Measurements from ENCODE around the gene SLC47A2. TPM values are rescaled to one million over a fixed set of nuclear protein-coding genes. Genes with fewer than 3 reads are reported as not detected.
"Not testable (repeated sequence)": the region's sequence is repeated elsewhere in the genome, so short reads cannot be mapped to it uniquely, and the experiment has no call there.

SLC47A2 gene, protein sequence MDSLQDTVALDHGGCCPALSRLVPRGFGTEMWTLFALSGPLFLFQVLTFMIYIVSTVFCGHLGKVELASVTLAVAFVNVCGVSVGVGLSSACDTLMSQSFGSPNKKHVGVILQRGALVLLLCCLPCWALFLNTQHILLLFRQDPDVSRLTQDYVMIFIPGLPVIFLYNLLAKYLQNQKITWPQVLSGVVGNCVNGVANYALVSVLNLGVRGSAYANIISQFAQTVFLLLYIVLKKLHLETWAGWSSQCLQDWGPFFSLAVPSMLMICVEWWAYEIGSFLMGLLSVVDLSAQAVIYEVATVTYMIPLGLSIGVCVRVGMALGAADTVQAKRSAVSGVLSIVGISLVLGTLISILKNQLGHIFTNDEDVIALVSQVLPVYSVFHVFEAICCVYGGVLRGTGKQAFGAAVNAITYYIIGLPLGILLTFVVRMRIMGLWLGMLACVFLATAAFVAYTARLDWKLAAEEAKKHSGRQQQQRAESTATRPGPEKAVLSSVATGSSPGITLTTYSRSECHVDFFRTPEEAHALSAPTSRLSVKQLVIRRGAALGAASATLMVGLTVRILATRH
- total RNA-seq (2014; rRNA removed; shearing (Covaris generic)), result not detected in 2 replicates
- not detected in 2 replicates for polyA plus RNA-seq (2014; cell fraction: nucleus; rRNA removed)

DNA sequence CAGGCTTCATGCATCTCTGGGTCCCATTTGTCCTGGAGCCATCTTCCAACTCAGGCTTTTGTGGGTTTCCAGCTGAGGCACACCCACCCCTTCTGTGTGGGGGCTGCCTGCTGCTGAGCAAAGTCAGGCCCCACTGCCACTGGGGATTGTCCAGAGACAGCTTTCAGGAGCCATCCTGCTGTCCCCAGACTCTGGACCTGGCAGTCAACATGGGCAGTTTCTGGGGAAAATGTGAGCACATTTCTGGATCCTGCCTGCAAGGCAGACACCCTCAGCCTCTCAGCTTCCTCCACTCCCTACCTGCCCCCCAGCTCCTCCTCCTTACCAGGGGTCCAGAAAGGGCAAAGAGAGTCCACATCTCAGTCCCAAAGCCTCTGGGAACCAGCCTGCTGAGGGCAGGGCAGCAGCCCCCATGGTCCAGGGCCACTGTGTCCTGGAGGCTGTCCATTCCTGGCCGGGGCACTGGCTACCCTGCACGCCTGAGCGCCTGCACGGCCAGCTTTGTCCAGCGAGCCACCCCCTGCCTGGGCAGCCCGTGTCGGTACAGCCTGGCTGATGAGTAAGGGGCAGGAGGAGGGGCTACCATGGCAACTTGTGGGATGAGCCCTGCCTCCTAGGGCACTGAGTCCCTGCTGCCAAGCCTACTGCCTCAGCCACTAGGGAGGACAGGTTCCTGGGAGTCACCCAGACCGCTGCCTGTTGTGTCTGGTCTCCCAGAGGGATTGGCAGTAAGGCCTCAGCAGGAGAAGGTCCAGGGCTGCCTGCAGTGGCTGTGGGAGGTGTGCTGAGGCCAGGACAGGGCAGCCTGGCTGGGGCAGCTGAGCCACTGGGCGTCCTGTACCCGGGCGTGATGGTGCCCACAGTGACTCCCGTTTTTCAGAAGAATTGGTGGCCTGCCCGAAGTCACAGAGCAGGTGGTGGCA is at the start of gene SLC47A2:
SLC47A2 (minus strand) TSS at position 477 of the 923 bp plus-strand sequence; CDS start at position 448, 29 bp downstream.
- DNase-seq (ENCODE audit: extremely low read depth, low read depth), result no peak

DNA sequence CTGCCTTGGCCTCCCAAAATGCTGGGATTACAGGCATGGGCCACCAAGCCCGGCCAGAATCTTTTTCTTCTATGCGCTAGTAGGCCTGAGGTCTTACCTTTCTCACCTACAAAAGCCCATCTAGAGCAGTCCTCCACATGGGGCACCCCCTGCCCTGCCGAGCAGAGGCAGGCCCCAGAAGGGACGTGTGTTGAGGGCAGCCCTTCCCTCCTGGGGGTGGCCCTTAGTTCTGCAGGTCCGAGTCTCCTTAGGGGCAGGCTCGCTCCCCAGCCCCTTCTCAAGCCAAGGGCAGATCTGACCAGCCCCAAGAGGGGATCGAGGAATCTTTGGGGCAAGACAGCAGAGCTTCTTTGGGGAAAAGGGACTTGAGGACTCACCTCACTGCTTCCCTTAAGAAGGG is 49.6 kb upstream of the SLC47A2 start:
- no peak for DNase-seq (ENCODE audit: extremely low read depth, low read depth)

DNA sequence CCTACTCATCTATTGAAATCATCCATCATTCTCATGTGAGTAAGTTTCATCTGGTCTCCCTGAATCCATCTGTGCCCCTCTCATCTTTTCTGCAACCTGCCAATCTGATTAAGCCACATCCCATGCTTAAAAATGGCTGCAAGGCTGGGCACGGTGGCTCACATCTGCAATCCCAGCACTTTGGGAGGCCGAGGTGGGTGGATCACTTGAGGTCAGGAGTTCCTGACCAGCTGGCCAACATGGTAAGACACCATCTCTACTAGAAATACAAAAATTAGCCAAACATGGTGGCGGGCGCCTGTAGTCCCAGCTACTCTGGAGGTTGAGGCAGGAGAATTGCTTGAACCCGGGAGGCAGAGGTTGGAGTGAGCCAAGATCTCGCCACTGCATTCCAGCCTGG is 47.6 kb upstream of the SLC47A2 start:
- DNase-seq (ENCODE audit: extremely low read depth, low read depth), result not testable (repeated sequence)

DNA sequence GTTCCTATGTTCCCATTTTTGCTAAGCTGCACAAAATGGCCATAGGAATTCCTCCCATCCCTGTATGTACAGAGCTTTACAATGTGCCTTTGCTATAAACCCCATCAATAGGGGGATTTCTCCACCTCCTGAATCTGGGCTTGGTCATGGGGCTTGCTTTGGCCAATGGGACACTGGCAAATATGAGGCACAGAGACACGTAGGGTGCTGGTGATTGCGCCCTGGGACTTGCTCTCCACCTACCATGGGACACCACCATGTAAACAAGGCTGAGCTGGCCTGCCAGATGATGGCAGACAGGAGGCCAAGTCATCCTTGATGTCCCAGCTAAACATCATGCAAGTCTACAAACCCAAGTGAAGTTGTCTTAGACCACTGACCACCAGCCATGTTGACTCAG is 47.0 kb upstream of the SLC47A2 start:
- DNase-seq (ENCODE audit: extremely low read depth, low read depth), result no peak

DNA sequence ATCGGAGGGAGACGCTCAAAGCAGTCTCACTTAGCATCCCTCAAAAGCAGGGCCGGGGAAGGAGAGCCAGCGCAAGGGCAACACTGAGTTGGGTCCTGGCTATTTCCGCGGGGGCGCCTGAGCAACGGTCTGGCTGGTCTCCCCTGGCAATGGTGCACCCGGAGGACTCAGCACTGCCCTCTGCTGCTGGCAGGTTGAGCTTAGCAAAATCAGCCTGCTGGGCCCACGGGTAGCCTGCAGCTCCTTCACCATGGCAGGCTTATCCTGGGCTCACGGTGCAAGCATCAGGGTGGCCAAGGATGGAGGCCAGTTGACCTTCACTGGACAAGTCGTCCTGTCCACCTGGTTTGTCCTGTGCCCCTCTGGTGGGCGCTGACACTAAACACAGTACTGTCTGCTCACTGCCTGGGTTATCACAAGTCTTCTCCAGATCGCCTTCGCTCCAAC is 46.2 kb upstream of the SLC47A2 start:
- peak; percentile 73 for DNase-seq (ENCODE audit: extremely low read depth, low read depth)

DNA sequence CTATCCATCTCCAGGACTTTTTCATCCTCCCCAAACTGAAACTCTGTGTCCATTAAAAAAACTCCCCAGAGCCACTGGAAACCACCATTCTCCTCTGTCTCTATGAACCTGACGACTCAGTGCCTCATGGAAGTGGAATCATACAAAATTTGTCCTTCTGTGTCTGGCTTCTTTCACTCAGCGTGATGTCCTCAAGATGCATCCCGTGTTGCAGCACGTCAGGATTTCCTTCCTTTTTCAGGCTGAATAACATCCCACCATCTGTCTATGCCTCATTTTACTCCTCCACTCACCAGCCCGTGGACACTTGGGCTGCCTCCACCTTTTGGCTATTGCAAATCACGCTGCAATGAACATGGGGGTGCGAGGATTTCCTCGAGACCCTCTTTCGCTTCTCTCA is 44.4 kb upstream of the SLC47A2 start:
- no peak for DNase-seq (ENCODE audit: extremely low read depth, low read depth)

DNA sequence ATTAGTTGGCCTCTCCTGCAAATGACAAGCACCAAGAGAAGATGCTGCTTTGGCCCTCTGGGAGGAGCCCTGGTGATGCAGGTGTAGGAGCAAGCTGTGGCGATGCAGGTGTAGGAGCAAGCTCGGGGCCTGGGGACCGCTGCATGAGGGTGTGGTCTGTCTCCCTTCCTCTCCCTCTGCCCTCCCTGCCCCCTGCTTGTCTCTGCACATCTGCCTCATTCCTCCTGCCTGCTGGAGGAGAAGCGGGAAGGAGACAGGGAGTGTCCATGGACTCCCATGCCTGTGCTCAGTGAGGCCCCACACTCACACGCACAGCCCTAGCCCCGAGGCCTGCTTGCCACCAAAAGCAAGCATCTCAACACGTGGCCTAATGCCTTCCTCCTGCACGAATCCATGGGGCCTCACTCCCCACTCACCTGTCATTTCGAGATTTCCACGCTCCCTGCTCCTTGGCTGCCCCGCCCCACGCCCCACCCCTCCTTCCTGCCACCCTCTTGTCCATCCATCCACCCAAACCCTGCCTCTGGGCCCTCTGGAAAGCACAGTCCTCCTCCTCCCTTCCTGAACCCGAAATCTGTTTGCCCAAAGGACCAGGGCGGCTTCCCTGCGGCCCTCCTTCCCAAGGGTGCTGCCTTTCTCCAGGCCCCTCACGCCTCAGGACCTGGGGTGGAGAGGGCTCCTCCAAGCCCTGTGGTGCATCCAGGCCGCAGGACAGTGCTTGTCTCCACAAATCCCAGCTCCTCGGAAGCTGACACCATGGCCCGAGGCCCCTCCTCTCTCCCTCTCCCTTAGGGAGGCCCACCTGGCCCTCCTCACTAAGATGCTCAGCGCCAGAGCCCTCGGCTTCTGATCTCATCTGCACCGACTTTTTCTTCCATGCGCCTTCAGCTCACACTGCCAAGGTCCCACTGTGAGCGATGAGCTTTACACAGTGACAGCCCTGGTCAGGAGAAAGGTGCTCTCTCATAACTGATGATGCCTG is 43.5 kb upstream of the SLC47A2 start:
- no peak for DNase-seq (ENCODE audit: extremely low read depth, low read depth)

DNA sequence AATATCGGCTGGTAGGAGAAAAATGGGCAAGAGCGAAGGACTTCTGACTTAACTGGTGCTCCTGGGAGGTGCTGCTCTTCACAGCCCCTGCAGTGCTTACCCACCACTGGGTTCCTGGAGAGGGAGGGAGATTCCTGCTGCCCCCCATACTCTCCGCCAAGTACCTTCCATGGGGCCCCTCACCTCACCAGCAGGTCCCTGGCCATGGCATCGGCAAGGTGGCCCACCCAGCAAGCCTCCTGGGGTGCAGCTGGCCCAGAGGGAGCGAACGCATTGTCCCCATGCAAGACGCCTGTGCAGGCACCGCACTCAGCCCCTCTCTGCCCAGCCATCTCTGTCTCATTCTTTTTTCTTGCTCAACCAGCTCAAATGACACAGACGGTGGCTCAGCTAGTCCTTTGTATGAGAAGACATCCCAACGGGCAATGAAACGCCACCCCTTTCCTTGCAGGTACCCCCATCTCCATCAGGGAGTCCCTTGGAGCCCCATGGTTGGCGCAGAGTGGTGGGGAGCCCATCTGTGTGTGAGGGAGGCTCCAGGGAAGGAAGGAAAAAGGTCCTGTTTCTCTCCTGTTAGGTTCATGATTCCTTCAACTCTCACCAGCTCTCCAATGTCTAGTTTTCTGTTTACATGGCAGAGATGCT is 41.3 kb upstream of the SLC47A2 start:
- no peak for DNase-seq (ENCODE audit: extremely low read depth, low read depth)

DNA sequence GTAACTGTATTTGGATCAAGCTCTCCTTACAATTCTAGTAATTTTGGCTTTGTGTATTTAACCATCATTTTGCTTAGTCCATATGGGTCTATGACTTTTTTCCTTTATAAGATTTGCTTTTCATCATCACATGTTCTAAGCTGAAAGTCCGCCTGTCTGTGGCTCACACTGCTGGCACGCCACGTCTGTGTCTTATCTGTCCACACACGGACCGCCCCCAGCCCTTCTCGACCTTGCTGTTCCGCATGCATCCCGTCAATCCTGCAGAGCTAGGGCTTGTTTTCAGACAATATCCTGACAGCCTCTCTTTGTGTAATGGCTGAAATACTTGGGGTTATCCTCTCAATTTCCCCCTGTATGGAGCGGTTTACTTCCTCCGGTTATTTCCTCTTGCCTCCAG is 40.2 kb upstream of the SLC47A2 start:
- DNase-seq (ENCODE audit: extremely low read depth, low read depth), result no peak

DNA sequence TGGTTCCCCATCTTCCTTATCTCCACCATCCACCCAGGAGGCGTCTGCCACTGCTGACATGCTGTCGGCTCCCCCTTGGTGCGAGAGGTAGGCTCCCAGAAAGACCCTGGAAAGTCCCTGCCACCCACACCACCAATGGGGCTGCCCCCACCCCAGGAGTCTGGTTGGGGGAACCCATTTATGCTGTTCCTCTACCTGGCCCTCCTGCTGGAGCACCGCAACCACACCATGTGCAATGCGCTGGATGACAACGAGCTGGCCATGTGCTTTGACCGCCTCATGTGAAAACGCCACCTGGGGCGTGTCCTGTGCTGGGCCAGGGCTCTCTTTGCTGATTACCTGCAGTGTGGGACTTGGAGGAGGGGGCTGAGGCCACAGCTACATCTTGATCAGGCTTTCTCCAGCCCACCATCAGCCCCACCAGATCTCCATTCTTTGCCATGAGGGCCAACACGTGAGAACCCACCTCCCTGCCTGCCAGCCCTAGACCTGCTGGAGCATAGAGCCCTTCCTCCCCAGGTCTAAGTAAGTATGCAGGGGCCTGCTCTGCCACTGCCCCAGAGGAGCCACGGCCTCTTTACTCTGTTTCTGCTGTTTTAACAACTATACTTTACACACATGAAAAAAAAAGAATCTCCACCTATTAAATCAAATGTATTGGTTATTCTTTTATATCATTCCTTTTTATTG is 39.6 kb upstream of the SLC47A2 start:
- no peak for DNase-seq (ENCODE audit: extremely low read depth, low read depth)

DNA sequence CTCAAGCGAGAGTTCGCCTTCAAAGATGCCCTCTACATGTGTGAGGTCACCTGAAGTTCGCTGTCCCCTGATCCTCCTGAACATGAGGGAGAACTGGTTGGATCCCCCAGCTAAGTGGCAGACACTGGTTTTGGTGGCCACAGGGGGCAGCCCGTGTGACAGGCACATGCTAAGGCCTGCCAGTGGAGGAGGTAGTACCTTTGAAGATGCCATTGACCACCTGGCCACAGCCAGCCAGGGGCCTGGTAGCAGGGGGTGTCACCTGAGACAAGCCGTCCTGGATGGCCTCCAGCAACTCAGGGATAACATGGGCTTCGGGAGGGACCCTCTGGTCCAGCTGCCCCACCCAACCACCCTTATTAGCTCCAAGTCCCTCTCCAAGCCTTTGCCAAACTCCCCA is 39.0 kb upstream of the SLC47A2 start:
- no peak for DNase-seq (ENCODE audit: extremely low read depth, low read depth)

DNA sequence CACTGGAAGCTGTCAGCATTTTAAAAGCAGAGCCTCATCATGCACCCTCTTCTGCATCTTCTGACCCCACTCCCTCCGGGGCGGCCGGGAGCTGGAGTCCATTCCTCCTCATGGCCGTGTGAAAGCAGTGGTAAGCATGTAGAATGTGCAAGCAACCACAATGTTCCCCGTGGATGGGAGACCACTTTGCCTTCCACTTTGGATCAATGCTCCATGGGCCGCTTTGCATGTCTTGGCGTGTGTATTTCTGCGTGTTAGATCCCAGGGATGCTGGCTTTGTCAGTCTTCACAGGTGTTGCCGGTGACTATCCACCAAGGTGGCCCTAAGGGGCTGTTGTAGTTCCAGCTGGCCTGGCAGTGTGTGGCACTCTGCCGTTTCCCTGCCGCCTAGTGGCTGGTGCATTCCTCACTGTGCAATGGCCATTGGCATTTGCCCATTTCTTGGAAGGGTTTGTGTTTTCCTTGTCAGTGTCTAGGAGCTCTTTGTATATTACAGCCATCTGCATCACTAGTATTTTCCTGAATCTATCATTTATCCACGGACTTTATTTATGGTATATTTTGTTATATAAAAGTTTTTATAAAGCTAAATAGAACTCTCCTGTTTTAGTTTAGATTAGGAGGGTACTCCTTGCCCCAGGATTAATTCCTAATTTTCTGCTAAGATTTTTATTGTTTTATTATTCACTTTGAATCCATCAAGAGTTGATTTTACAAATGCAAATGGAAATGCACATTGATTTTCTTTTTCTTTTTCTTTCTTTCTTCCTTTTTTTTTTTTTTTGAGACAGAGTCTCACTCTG is 37.5 kb upstream of the SLC47A2 start:
- DNase-seq (ENCODE audit: extremely low read depth, low read depth), result peak; percentile 87

DNA sequence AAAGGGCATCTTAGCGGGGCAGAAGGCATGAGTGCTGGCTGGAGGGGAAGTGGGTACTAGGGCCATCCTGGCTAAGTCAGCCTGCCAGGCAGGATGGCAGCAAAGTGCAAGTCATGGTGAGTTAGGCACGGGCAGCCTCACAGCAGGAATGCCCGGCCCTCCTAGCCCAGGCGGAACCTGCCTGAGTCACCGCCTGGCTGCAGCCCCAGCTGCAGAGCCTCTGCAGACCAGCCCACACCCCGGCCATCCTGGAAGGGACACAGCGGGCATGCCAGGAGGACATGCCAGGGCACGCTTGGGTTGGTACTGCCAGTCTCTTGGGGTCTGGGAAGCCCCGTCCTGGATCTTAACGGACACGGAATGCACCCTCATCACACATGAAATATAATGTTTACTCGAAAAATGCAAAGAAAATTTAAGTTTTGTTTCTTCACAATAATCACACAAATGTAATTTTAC is 36.7 kb upstream of the SLC47A2 start:
- DNase-seq (ENCODE audit: extremely low read depth, low read depth), result peak; percentile 98

DNA sequence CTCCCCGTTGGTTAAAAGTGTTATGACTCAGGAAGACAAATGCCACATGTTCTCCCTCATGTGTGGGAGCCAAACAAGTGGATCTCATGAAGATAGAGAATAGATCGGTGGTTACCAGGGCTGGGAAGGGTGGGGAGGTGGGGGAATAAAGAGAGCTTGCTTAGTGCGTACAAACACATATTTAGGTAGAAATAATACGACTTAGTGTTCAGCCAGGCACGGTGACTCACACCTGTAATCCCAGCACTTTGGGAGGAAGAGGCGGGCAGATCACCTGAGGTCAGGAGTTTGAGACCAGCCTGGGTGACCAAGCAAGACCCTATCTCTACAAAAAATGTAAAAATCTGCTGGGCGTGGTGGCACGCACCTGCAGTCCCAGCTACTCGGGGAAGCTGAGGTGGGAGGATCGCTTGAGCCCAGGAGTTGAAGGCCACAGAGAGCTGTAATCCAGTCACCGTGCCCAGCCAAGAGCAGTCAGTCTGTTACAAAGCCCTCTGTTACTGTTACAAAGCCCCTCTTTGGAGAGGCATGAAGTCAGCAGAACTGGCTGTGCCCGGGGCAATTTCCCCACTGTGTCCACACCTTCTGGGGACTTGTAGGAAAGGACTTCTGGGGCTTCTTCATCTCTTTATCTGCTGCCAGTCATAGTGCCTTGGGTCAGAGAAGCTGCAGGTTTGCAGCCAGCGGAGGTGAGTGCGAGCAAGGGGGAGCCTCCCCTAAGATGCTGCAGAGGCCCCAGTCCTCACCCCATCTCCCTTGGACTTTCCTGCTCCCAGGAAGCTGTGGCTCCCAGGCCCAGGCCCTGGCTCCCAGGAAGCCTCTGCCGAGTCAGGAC is 36.0 kb upstream of the SLC47A2 start:
- DNase-seq (ENCODE audit: extremely low read depth, low read depth), result no peak

DNA sequence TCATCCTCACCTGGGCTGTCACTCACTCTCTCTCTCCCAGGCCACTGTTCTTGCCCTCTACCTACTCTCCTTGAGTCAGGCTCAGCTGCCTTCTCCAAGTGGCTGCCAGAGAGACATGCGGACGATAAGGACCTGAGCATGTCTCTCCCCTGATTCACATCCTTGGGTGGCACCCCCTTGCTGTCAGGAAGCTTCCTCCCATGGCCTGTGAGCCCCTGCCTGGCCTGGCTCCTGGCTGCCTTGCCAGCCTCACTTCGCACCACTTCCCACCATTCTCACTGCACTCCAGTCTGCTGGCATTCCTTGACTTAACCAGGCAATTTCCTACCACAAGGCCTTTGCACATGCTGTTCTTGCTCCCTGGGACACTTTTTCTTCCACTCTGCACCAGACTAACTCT is 34.5 kb upstream of the SLC47A2 start:
- DNase-seq (ENCODE audit: extremely low read depth, low read depth), result no peak

DNA sequence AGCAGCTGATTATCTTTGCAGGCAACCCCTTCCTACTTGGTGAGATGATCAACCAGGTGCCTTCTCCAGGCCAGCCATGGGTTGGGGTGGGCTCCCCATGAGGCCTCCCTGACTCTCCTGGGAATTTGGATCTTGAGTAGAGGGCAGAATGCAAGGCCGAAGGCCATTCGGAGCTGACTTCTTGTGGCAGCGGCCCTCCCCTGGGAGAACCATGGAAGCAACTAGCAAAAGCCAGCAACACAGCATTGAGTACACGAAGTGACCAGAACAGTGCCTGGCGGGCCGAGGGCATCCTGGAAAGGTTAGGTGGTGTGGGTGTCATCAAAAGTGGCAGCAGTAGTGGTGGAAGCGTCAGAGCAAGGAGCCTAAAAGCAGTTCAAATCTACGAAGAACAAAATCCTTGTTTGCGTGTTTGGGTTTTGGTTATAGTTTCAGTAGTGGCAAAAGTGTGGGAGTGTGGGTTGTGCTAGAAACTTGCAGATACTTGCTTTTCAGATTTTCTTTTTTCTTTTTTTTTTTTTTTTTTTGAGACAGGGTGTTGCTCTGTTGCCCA is 33.7 kb upstream of the SLC47A2 start:
- DNase-seq (ENCODE audit: extremely low read depth, low read depth), result no peak

DNA sequence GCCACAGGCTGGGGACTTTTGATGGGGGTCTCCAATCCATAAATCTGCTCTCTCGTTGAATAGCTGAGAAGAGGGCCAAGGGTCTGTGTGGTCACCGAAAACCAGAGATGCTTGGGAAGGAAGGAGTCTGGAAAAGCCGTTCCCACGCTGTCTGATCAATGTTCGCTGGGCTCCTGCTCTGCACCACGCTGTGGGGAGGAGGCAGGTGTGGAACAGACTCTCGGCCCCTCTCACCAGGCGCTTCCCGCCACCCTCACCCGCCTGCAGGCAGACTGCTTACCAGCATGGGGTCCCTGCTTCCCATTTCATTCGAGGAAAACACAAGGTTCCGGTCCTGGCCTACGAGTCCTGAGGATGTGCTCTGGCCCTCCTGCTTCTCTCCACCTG is 32.4 kb upstream of the SLC47A2 start:
- no peak for DNase-seq (ENCODE audit: extremely low read depth, low read depth)

All from NCI-H460 (cell line).